LNCaP clone FGC (cell line): Measurements from ENCODE around the gene ACTN1.
"Not testable (repeated sequence)": the region's sequence is repeated elsewhere in the genome, so short reads cannot be mapped to it uniquely, and the experiment has no call there.

Experiments
- DNase-seq: peaks from one replicate; pipeline ENCODE4 v3.0.0-alpha.2; 2011; ENCODE audit warnings: low read depth
- H3K4me3 ChIP-seq: 2 replicates; pipeline ENCODE4 v1.5.1; 2011; ENCODE audit warnings: mild to moderate bottlenecking, low read depth, low read length, control low read depth
- TF ChIP-seq, protein P1 (sequence below): IDR thresholded peaks from 2 replicates; pipeline ENCODE4 v1.5.1; 2012; ENCODE audit warnings: mild to moderate bottlenecking; ENCODE audit not compliant: control insufficient read depth, insufficient read depth; ENCODE audit errors: extremely low read depth

The ACTN1 gene

DNA sequence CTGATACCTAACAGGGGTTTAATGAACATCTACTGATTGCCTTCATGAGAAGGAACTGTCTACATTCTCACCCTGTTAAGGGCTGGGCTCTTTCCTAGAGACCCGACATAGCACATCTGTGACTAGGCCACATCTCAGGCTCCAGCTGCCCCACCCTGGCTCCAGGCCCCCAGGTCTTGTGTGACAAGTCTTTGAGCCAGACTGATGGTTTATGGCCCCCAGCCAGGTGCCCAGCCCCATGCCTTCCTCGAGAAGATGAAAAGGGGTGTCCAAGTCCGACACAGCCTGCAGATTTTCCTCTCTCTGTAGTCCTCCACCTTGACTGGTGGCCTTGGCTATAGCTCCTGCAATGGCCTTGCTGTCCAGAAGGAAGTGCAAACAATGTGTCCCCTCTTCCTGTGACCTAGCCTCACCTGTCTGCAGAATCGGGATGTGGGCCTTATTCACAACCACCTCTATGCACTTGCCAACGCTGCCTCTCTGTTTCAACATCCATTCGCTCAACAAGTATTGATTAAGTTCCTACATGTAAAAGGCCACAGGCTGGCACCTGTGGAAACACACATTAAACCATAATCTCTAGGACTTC is 4.2 kb downstream of the ACTN1 start:
- no peak for DNase-seq
- TF ChIP-seq, protein P1, sequence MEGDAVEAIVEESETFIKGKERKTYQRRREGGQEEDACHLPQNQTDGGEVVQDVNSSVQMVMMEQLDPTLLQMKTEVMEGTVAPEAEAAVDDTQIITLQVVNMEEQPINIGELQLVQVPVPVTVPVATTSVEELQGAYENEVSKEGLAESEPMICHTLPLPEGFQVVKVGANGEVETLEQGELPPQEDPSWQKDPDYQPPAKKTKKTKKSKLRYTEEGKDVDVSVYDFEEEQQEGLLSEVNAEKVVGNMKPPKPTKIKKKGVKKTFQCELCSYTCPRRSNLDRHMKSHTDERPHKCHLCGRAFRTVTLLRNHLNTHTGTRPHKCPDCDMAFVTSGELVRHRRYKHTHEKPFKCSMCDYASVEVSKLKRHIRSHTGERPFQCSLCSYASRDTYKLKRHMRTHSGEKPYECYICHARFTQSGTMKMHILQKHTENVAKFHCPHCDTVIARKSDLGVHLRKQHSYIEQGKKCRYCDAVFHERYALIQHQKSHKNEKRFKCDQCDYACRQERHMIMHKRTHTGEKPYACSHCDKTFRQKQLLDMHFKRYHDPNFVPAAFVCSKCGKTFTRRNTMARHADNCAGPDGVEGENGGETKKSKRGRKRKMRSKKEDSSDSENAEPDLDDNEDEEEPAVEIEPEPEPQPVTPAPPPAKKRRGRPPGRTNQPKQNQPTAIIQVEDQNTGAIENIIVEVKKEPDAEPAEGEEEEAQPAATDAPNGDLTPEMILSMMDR: no peak
- H3K4me3 ChIP-seq: no peak overlapping the region

DNA sequence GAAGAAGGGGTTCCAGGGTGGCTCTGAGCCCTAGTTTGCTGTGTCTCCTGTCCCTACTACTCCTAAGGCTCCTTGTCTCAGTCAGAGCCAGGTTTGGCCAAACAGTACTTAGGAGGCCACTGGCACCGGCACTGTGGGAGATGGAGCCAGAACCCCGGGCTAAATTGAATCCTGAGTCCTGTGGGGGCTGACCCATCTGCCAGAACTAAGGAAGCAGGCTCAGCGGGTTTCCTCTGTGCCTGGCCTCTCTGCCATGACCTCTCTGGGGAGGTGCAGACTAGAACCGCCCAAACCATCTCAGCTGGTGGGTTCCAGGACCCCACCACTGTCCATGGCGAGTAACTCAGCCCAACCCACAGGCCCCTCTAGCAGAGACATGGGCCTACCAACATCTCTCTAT is 5.5 kb downstream of the ACTN1 start:
- TF ChIP-seq, protein P1: no peak
- no peak for DNase-seq
- no peak overlapping the region for H3K4me3 ChIP-seq

DNA sequence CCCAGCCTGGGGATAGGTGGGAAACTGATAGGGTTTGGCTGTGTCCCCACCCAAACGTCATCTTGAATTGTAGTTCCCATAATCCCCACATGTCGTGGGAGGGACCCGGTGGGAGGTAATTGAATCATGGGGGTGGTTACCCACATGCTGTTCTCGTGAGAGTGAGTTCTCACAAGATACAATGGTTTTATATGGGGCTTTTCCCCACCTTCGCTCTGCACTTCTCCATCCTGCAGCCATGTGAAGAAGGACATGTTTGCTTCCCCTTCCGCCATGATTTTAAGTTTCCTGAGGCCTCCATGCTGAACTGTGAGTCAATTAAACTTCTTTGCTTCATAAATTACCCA is 5.9 kb downstream of the ACTN1 start:
- not testable (repeated sequence) for H3K4me3 ChIP-seq, DNase-seq

DNA sequence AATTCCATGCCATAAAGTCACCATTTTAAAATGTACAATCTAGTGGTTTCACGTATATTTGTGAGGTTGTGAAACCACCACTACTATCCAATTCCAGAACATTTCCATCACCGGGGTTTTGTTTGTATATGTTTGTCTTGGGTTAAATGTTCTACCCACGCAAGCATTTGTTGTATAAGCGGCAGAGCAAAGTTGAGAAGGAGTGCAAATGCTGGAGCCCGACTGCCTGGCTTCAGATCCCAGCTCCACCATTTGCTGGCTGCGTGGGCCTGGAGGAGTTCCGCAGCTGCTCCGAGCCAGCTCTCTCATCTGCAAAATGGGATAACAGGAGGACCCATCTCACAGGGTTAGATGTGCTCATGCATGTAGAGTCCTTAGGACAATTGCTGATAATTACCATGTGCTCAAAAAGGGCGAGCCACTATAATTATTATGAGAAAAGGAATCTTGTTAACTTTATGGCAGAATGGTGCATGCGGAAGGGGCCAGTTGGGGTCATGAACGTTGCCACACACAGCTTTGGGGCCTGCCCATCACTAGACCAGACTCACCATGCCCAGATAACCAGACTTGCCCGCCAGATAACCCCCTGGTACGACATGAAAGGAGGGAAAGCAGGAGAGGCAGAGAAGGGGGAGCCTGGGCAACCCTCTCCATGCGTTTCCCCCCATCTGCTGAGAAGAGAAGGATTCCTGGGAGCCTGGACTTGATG is 6.4 kb downstream of the ACTN1 start:
- H3K4me3 ChIP-seq: no peak overlapping the region
- no peak for DNase-seq
- TF ChIP-seq, protein P1: no peak

DNA sequence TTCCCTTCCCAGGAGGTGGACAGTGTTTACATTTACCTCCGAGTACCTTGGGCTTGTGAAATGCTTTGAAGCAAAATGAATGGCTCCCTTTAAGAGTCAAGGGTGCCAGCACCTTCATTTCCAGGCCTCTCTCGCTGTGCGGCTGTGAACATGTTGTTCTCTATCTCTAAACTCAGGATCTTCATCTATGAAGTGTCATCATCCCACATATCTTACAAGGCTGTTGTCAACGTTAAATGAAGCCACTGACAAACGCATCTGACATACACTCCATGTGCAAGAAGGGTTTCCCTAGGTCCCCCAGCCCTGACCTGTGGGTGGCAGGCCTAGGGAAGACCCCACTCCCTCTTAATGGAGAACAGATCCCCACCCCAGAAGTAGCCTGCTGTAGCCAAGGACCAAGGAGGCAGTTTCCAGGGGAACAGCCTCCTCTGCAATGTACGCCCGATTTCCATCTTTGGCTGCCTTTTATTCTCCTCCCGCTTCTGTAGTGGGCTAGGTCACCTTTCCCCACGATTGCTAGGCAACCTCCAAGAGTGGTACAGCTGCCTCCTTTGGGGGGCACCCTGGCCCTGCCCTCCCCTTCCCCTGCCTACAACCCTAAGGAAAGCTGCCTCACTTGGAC is 7.6 kb downstream of the ACTN1 start:
- TF ChIP-seq, protein P1: no peak

DNA sequence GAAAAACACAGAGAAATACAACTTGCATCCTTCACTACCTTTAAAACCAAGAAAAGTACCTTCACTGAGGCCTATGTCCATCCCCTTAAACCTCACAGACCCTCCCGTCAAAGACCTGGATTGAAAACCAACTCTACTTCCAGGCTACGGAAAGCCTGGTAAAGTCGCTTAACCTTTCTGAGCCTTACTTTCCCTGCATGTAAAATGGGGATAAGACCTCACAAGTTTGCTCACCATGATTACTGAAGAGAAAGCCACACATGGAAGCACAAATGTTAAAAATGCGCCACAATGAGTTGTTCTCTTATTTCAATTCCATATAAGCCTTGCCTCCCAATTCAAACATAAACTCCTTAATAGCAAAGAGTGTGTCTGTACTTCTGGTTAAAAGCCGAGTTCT is 8.4 kb downstream of the ACTN1 start:
- no peak overlapping the region for H3K4me3 ChIP-seq
- TF ChIP-seq, protein P1: no peak
- DNase-seq: no peak

More for the DNA sequence above, 7.6 kb downstream of the ACTN1 start:
- no peak overlapping the region for H3K4me3 ChIP-seq
- DNase-seq: no peak

DNA sequence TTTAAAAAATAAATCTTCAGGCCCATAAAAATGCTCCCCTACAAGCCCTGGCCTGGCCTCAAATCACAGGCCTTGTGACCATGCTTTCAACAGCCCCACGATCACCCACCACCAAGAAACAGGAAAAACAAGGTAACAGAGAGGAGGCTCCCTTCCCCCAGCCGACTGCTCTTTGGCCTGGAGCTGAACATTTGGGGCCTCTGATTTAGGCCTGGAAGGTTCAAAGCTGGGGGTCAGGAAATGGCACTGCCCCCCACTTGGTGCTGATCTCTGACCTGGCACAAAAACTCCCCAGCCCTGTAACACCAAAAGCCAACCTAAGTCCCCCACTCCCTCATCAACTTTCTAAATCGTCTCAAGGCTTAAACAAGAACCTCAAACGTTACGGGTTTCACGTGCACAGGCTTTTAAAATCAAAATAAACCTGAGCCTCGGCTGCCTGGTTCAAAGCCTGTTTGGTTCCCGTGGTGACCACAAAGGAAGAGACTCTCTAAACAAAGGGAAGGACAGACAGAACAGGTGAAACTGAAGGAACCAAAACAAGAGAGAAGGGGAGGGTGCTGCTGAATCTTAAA is 9.0 kb downstream of the ACTN1 start:
- no peak overlapping the region for H3K4me3 ChIP-seq
- TF ChIP-seq, protein P1: no peak

More for the DNA sequence above, 9.0 kb downstream of the ACTN1 start:
- DNase-seq: no peak
